ENCODE measurements around the gene SRPX.

Gene SRPX

DNA sequence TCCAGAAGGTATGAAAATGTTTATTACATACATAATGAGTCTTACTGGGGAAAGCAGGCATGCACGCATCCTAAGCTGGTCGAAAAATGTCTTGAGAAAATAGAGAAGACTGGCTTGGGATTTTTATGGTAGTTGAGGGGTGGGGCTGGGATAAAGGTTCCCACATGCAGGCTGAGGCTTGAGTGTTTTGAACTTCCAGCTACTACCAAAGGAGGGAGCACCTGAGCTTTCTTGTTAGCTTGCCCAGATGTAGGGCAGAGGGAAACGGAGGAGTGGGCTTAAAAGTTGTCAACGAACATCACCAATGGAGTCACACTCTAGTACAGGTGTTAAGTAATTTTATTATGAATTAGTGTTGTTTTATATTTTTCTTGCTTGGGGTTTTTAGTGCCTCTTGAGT is 39.6 kb upstream of the SRPX start:
- no peak overlapping the region for H4K91ac ChIP-seq (ENCODE audit: low read length)
- no peaks in the 10 kb centered on the region for H3K9me3 ChIP-seq (ENCODE audit: control insufficient read depth, low read length)
- no peak overlapping the region for H3K18ac ChIP-seq (ENCODE audit: low read depth in 1 of 2, low read length in 2 of 2)
- no peaks in the 10 kb centered on the region for H3K36me3 ChIP-seq (ENCODE audit: control insufficient read depth in 1 of 2, insufficient read depth in 2 of 2, low read depth in 1 of 2, low read length in 2 of 2)
- no peak overlapping the region for H3K9ac ChIP-seq (ENCODE audit: low read length)
- H4K8ac ChIP-seq (ENCODE audit: low read length) = no peak overlapping the region
- H3K4me2 ChIP-seq (ENCODE audit: low read length, poor library complexity, severe bottlenecking) = no peak overlapping the region
- WGBS = 11% methylated on average over 4 of the region's 4 CpGs
- no peaks in the 10 kb centered on the region for H3K4me1 ChIP-seq (ENCODE audit: control insufficient read depth, insufficient read depth, low read depth, low read length)
- no peak overlapping the region for H2BK15ac ChIP-seq (ENCODE audit: low read depth, poor library complexity, severe bottlenecking)
- no peak overlapping the region for H3K14ac ChIP-seq (ENCODE audit: low read length in 2 of 2)
- no peak overlapping the region for H3K4me3 ChIP-seq (ENCODE audit: insufficient read depth in 1 of 2, low read depth in 1 of 2, low read length in 2 of 2)
- H2AFZ ChIP-seq (ENCODE audit: low read depth, low read length) = no peak overlapping the region
- no peak overlapping the region for H2BK12ac ChIP-seq (ENCODE audit: low read length in 2 of 2)
- H3K79me1 ChIP-seq (replicated peaks; ENCODE audit: low read length, poor library complexity, severe bottlenecking) = no peaks in the 10 kb centered on the region
- H3K4ac ChIP-seq (ENCODE audit: low read depth in 1 of 2, low read length in 2 of 2) = no peak overlapping the region
- H3K27ac ChIP-seq (ENCODE audit: low read length, poor library complexity, severe bottlenecking) = no peak overlapping the region
- peak; percentile 42 for DNase-seq
- no peak overlapping the region for H2AK5ac ChIP-seq (ENCODE audit: low read length, severe bottlenecking)
- H2BK5ac ChIP-seq (ENCODE audit: low read depth, low read length, poor library complexity, severe bottlenecking) = no peak overlapping the region
- no peak overlapping the region for H2BK120ac ChIP-seq (ENCODE audit: low read depth, low read length)
- no peaks in the 10 kb centered on the region for H3K27me3 ChIP-seq (ENCODE audit: control insufficient read depth in 1 of 2, insufficient read depth in 1 of 2, low read length in 2 of 2)
- no peak overlapping the region for H3K23ac ChIP-seq (ENCODE audit: low read length in 2 of 2)

DNA sequence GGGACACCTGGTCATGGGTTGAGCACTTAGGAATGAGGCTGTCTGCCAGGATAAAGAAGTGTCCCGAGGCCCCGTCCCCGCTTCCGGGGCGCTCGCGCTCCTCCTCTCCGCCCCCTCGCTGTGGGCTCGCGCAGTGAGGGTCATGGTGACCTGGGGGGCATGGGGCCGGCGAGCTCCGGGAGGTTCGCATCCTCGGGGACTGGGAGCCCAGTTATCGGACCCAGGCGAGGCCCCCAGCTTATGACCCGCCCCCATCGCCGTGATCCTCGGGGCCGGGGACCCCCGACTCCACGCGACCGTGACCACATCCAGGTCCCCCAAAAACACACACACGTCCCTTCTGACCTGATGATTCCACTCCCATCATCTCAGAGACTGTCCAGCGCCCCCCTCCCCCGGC is 35.3 kb upstream of the SRPX start:
- Histone ChIP-seq H3K9ac (ENCODE audit: low read length) (no peak overlapping the region), H4K91ac (ENCODE audit: low read length) (no peak overlapping the region), H2BK5ac (ENCODE audit: low read depth, low read length, poor library complexity, severe bottlenecking) (no peak overlapping the region), H3K9me3 (ENCODE audit: control insufficient read depth, low read length) (no peaks in the 10 kb centered on the region), H2BK12ac (ENCODE audit: low read length in 2 of 2) (no peak overlapping the region), H3K4ac (ENCODE audit: low read depth in 1 of 2, low read length in 2 of 2) (no peak overlapping the region), H3K79me1 (replicated peaks; ENCODE audit: low read length, poor library complexity, severe bottlenecking) (no peaks in the 10 kb centered on the region), H3K4me1 (ENCODE audit: control insufficient read depth, insufficient read depth, low read depth, low read length) (no peaks in the 10 kb centered on the region), H3K18ac (ENCODE audit: low read depth in 1 of 2, low read length in 2 of 2) (no peak overlapping the region), H3K27me3 (ENCODE audit: control insufficient read depth in 1 of 2, insufficient read depth in 1 of 2, low read length in 2 of 2) (no peaks in the 10 kb centered on the region), H3K36me3 (ENCODE audit: control insufficient read depth in 1 of 2, insufficient read depth in 2 of 2, low read depth in 1 of 2, low read length in 2 of 2) (no peaks in the 10 kb centered on the region), H3K27ac (ENCODE audit: low read length, poor library complexity, severe bottlenecking) (no peak overlapping the region), H2AFZ (ENCODE audit: low read depth, low read length) (no peak overlapping the region), H4K8ac (ENCODE audit: low read length) (no peak overlapping the region), H3K23ac (ENCODE audit: low read length in 2 of 2) (no peak overlapping the region), H3K14ac (ENCODE audit: low read length in 2 of 2) (no peak overlapping the region), H2BK15ac (ENCODE audit: low read depth, poor library complexity, severe bottlenecking) (no peak overlapping the region), H3K4me3 (ENCODE audit: insufficient read depth in 1 of 2, low read depth in 1 of 2, low read length in 2 of 2) (no peak overlapping the region), H3K4me2 (ENCODE audit: low read length, poor library complexity, severe bottlenecking) (no peak overlapping the region), H2BK120ac (ENCODE audit: low read depth, low read length) (no peak overlapping the region), H2AK5ac (ENCODE audit: low read length, severe bottlenecking) (no peak overlapping the region)
- 95% methylated on average over 17 of the region's 30 CpGs for WGBS
- no peak for DNase-seq

DNA sequence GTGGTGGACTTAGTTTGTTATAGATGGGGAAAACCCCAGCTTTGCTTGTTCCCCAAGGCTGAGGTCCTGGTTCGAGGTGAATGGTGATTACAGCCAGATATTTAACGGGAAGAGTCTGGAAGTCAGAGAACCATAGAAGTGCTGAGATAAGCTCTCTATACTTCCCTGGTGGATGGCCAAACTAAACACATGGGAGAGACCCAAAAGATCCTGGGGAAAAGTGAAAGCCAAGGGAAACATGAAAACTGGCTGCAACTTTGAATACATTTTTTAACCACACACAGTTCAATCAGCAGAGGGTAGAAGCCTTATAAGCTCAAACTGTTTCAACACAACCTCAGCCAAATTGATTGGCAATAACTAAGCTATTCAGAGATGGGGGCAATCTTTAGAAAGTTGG is 29.3 kb upstream of the SRPX start:
- Histone ChIP-seq H3K27me3 (ENCODE audit: control insufficient read depth in 1 of 2, insufficient read depth in 1 of 2, low read length in 2 of 2) (peaks cover 0 to 7% of the 10 kb centered on the region in 2 experiments), H4K91ac (ENCODE audit: low read length) (no peak overlapping the region), H3K23ac (ENCODE audit: low read length in 2 of 2) (no peak overlapping the region), H3K4me2 (ENCODE audit: low read length, poor library complexity, severe bottlenecking) (no peak overlapping the region), H3K18ac (ENCODE audit: low read depth in 1 of 2, low read length in 2 of 2) (no peak overlapping the region), H3K79me1 (replicated peaks; ENCODE audit: low read length, poor library complexity, severe bottlenecking) (no peaks in the 10 kb centered on the region), H3K9me3 (ENCODE audit: control insufficient read depth, low read length) (no peaks in the 10 kb centered on the region), H3K9ac (ENCODE audit: low read length) (no peak overlapping the region), H3K27ac (ENCODE audit: low read length, poor library complexity, severe bottlenecking) (no peak overlapping the region), H2AFZ (ENCODE audit: low read depth, low read length) (no peak overlapping the region), H3K4me3 (ENCODE audit: insufficient read depth in 1 of 2, low read depth in 1 of 2, low read length in 2 of 2) (no peak overlapping the region), H4K8ac (ENCODE audit: low read length) (no peak overlapping the region), H3K14ac (ENCODE audit: low read length in 2 of 2) (no peak overlapping the region), H3K36me3 (ENCODE audit: control insufficient read depth in 1 of 2, insufficient read depth in 2 of 2, low read depth in 1 of 2, low read length in 2 of 2) (no peaks in the 10 kb centered on the region), H2BK120ac (ENCODE audit: low read depth, low read length) (no peak overlapping the region), H2BK5ac (ENCODE audit: low read depth, low read length, poor library complexity, severe bottlenecking) (no peak overlapping the region), H2AK5ac (ENCODE audit: low read length, severe bottlenecking) (no peak overlapping the region), H3K4ac (ENCODE audit: low read depth in 1 of 2, low read length in 2 of 2) (no peak overlapping the region), H3K4me1 (ENCODE audit: control insufficient read depth, insufficient read depth, low read depth, low read length) (no peaks in the 10 kb centered on the region), H2BK12ac (ENCODE audit: low read length in 2 of 2) (no peak overlapping the region), H2BK15ac (ENCODE audit: low read depth, poor library complexity, severe bottlenecking) (no peak overlapping the region)
- 82% methylated on average over 1 of the region's 2 CpGs for WGBS
- DNase-seq = no peak

- Histone ChIP-seq H4K8ac (ENCODE audit: low read length) (no peak overlapping the region), H3K4me2 (ENCODE audit: low read length, poor library complexity, severe bottlenecking) (no peak overlapping the region), H2AK5ac (ENCODE audit: low read length, severe bottlenecking) (no peak overlapping the region), H3K4me1 (ENCODE audit: control insufficient read depth, insufficient read depth, low read depth, low read length) (no peaks in the 10 kb centered on the region), H4K91ac (ENCODE audit: low read length) (no peak overlapping the region), H3K23ac (ENCODE audit: low read length in 2 of 2) (no peak overlapping the region), H2AFZ (ENCODE audit: low read depth, low read length) (no peak overlapping the region), H3K27ac (ENCODE audit: low read length, poor library complexity, severe bottlenecking) (no peak overlapping the region), H3K9ac (ENCODE audit: low read length) (no peak overlapping the region), H2BK120ac (ENCODE audit: low read depth, low read length) (no peak overlapping the region), H3K36me3 (ENCODE audit: control insufficient read depth in 1 of 2, insufficient read depth in 2 of 2, low read depth in 1 of 2, low read length in 2 of 2) (no peaks in the 10 kb centered on the region), H3K18ac (ENCODE audit: low read depth in 1 of 2, low read length in 2 of 2) (no peak overlapping the region), H3K14ac (ENCODE audit: low read length in 2 of 2) (no peak overlapping the region), H3K4ac (ENCODE audit: low read depth in 1 of 2, low read length in 2 of 2) (no peak overlapping the region), H2BK5ac (ENCODE audit: low read depth, low read length, poor library complexity, severe bottlenecking) (no peak overlapping the region), H3K9me3 (ENCODE audit: control insufficient read depth, low read length) (no peaks in the 10 kb centered on the region), H2BK12ac (ENCODE audit: low read length in 2 of 2) (no peak overlapping the region), H2BK15ac (ENCODE audit: low read depth, poor library complexity, severe bottlenecking) (no peak overlapping the region), H3K79me1 (replicated peaks; ENCODE audit: low read length, poor library complexity, severe bottlenecking) (no peaks in the 10 kb centered on the region), H3K27me3 (ENCODE audit: control insufficient read depth in 1 of 2, insufficient read depth in 1 of 2, low read length in 2 of 2) (peaks cover 0 to 7% of the 10 kb centered on the region in 2 experiments), H3K4me3 (ENCODE audit: insufficient read depth in 1 of 2, low read depth in 1 of 2, low read length in 2 of 2) (no peak overlapping the region)
- 82% methylated on average over 2 of the region's 2 CpGs for WGBS
- DNase-seq = no peak
Observed at GRCh38 chrX:38247051-38247450, 26.4 kb upstream of the SRPX start.

Data from mesenchymal stem cell (in vitro differentiated cells and primary cell).